Ureter (tissue), 1 donor: ENCODE results near the gene TNIP1. TPM values are rescaled to one million over a fixed set of nuclear protein-coding genes. Genes with fewer than 3 reads are reported as not detected.

ENCODE experiments used
- DNase-seq: peaks from one replicate; pipeline ENCODE4 v3.0.0-alpha.2; 2020; ENCODE audit warnings: low spot score
- total RNA-seq: library from RNA; stranded (reverse); gene quantifications from one replicate; pipeline ENCODE4 v1.2.4, GENCODE V29; 2023
- donor health status: DM: yes; HTN: yes; CAD: no.

TNIP1 gene
- total RNA-seq, 1 donor from 2014 or later: 75.4 TPM

GRCh38 chr5:151064916-151065499, 15.8 kb downstream of the TNIP1 start:
- DNase-seq: no peak

- no peak for DNase-seq
These were observed 17.5 kb downstream of the TNIP1 start for GRCh38 chr5:151063142-151063989.

DNA sequence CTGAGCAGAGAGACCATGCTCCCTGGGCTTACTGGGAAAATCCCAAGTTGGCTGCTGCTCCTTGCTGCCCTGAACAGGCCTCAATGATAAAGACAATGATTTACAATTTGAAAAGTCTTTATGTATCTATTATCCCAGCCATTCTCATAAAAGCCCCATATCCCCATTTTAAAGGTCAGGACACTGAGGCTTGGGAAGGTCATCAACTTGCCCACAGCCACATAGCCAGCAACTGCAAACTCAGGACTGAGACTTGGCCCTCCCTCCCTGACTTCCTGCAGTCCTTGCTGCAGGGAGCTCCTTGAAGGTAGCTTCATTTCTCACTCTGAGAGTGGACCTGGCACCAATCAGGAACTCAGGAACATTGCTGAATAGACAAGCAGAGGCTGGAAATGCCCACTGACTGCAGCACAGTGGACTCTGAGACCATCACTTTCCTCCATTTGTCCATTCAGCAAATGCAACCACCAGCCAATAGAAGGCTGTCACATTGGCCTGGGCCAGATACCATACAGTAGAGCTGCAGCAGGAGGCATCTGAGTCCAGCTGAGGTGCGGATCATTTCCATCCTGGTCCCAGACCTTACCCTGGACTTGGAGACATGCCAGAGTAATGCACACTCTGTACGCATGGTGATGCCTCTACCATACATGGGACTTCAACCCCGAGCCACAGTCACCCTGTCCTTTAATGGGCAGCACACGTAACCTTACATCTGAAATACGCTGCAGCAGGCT, 18.3 kb downstream of the TNIP1 start:
- no peak for DNase-seq

DNA sequence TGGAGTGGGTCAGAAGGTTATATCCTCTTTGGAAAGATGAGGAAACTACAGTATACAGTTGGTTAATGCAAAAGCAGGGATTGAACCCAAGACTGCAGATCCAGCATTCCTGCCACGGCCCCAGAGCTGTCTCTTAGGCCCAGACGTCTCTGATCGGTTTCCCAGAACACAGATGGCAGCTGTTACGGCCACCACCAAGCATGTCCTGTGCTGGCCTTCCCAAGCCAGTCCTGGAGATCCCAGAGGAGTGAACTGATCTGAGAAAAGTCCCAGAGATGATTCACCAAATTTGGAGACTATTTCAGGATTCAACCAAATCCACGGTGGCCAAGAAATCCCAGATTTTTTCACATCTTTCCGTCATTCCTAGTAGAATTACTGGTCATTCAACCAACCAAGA, 20.1 kb downstream of the TNIP1 start:
- no peak for DNase-seq

DNA sequence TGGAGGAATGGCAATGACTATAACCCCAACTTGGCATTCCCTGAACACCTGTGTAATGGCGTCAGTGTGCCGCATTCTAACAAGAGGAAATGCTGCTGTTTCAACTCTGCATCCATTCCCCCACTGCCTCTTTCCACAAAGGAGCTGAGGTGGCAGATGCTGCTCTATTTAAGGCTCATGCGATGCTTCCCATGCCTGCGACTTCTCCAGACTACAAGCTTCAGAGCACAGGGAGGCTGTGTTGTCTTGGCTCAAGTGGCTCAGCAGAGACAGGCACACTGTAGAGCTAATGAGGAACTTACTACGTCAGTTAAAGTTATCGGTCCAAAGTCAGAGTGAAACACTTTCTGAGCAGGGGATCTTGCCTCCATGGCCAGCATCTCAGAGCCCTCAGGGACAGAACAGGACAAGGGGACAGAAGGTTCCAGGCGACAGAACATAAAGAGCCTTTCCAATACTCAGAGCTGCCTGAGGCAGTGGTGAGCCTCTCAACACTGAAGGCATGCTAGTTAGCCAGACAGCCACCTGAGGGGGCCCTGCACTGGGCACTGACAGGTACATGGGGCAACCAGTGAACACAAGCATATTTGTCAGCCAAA, 21.8 kb downstream of the TNIP1 start:
- DNase-seq: no peak

- DNase-seq: no peak
These were observed 22.5 kb downstream of the TNIP1 start for GRCh38 chr5:151058301-151058700.

DNA sequence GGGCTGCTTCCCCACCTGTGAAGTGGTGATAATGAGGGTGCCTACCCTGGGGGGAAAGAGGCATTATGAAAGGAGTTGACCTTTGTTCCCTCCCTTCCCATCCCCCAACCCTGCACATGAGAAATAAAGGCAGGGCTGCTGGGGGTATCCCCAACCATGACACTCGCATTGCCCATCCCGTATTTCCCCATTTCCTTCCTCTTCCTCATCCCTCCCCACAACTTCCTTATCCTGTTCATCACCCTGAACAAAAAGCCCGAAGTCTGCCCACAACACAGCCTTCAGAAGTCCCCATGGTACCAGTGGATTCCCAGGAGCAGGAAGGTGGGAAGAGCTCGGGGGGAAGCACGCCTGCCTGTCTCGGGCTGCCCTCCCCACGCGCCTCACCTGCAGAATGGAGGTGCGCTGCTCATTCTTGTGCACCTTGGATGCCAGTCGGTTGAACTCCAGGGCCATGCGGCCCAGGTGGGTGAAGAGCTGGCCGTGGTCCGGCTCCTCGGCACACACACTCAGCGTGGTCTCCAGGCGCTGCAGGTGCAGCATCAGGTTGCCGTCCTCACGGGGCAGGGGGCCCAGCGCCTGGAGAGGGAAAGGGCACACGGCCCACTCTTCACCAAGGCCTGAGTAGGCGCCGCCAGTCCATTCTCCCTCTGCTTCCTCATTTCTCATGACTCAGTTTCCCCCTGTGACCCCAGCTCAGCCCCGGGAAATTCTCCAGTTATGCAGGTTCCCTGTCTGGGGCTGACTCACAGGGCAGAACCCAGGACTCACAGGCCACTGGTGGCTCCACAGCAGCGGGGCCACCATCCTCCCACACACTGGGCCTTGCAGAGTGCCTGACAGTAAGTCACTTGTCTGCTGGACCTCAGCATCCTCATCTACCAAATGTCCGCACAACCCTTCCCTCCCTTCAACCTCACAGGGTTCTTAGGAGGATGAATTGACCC, 24.2 kb downstream of the TNIP1 start:
- DNase-seq: no peak

DNA sequence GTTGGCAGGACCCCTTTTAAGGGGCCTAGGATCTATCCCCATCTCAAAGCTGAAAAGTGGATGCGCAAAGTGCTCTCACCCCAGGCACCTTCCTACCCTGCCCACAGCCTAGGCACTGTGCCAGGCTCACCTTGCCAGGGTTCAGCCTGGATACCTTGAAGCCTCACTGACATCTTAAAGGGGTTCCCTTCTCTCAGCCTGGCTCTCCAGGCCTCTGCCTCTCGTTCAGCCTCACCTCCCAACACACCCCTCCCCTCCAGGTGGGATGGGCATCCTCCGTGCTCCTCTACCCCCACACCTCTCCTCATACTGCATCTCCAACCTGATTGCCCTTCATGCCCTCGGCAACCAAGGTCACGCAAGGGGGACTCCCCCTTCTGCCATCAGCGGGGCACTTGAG, 25.5 kb downstream of the TNIP1 start:
- DNase-seq: no peak

DNA sequence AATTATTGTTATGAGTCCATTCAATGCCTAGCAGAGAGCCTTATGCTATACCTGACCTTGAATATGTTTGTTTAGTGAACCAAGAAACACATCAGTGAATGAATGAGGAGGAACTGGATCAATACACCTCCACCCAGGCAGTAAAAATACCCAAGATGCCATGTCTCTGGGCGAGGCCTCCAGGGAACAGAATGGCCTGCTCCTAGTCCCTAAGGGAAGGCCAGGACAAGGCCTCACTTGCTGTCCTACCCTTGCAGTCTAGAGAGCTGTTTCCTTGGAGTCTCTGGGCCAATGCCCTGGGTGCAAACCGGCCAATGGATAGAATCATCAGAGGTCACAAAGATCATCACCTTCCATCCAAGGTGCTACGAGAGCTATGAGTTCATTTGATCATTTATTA, 26.1 kb downstream of the TNIP1 start:
- DNase-seq: no peak

DNA sequence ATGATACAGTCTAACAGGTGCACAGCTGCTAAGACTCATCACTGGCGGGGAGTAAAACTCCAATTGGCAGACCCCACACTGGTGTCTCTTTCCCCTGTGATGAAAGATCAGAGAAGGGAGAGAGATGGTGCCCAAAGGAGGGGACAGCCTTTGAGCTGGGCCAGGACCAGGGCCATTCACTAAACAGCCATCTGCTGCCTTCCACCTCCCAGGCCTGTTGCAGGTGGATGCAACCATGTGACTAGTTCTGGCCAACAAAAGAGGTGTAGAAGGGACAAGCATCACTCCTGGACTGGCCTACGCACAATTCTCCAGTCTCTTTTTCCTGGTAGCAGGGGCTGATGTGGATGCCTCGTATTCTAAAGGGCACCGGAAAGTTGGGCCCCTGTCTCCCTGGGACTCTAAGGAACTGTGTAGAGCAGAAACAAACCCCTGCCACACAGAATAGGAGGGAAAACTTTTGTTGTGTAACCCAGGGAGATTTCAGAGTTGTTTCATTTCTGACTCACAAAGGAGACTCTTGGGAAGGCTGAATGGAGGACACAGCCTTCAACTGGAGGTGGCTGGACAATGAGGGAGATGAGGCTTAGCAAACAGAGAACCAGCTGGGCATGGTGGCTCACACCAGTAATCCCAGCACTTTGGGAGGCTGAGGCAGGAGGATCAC, 26.9 kb downstream of the TNIP1 start:
- no peak for DNase-seq

GRCh38 chr5:151052836-151053235, 28.0 kb downstream of the TNIP1 start:
- no peak for DNase-seq

DNA sequence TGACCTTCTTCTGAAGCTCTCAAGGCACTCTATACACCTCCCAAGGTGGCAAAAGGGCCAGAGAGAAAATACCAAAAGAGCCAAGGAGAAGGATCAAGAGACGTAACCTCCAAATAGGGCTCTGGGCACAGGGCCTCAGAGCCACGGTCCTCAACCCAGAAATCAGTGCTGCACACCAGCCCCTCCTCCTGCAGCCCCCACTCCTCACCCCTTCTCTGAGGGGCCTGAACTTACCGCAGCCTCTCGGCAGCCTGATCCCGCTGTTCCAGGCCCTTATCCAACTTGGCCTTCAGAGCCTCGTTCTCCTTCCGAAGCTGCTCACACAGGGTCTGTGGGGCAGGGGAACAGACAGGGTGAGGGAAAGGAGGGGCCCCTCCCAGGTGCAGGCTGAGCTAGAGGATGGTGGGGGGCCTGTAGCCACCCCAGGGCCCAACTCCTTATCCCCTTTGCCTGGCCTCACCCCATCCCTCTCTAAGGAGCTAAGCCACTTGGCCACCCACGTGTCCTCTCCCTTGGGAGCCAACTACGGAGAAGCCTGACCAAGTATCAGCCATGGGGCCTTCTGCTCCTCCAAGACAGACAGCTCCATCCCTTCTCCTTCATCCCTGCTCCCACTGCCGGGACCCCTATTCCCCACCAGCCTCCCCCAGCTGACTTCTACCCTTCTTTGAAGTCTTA, 28.8 kb downstream of the TNIP1 start:
- DNase-seq: no peak

DNA sequence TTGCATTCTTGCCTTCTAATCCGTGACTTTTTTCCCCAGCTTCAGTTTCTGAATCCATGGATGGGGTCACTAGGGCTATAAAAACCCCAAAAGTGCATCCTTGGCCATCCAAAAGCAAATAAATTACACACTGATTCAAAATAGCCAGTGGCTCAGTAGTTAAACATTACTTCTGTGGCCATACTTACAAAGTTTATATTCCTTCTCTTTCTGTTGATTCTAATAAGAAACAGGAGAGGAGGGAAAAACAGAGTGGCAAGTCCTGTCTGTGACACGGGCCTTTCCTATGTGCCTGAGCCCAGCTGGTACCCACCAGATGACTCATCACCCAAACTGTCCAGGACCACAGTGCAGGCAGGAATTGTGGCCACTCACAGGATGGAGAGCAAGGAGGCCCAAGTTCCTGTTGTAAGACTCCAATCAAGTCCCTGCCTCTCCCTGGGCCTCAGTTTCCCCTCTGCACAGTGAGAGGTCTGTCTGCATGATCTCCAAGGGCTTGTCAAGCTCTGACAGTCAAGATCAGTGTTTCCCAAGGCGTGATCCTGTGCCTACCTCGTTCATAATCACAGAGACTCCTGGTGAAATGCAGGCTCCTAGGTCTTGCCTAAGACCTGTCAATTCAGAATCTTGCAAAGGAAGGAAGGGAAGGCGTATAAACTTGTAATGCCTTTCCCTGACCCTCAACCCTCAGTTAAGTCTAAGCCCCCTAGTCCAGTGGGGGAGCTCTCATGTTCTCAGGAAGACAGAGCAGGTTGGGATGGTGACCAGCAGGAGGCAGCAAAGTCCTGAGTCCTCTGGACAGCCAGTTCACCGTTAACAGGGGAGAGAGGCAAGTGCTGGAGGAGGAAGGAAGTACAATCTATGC, 29.5 kb downstream of the TNIP1 start:
- DNase-seq: peak; percentile 84

- DNase-seq: no peak
These were observed 32.3 kb downstream of the TNIP1 start for GRCh38 chr5:151048526-151048925.

- no peak for DNase-seq
These were observed 32.9 kb downstream of the TNIP1 start for GRCh38 chr5:151047814-151048425.

DNA sequence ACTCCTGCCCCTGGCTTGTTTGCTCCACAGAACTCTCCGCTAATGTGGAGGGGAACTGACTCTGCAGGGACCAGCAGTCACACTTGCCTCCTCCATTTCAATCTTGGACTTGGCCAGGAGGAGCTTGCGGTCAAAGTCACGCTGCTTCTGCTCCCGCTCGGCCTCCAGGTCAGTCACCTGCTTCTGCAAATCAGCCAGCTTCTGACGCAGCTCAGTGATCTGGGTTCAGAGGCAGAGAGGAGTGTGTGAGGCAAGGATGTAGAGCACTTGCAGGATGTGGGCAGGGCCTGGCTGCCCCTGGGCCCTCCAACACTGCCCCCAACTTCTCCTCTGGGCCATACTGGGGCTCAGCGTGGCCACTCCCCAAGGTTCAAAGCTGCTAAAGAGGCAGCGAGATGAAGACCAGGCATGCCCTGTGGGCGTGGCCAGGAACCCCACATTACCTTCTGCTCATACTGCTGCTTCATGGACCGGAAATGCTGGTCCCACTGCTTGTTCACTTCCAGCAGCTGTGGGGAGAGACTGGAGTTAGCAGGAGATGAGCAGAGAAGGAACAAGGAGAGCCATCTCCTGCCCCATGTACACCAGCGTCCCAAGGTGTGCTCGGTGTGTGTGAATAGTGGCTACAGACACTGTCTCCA, 38.3 kb downstream of the TNIP1 start:
- no peak for DNase-seq

GRCh38 chr5:151041577-151042268, 39.1 kb downstream of the TNIP1 start:
- DNase-seq: no peak
